ENCODE measurements around the gene MOB3A. TPM values are rescaled to one million over a fixed set of nuclear protein-coding genes. Genes with fewer than 3 reads are reported as not detected.
"Not testable (repeated sequence)": the region's sequence is repeated elsewhere in the genome, so short reads cannot be mapped to it uniquely, and the experiment has no call there.

The MOB3A gene
- total RNA-seq, 1 donor from 2014 or later: 69.2 TPM

GRCh38 chr19:2097203-2097885, 1.2 kb upstream of the MOB3A start:
- H3K27me3 ChIP-seq (ENCODE audit: low read depth): no peaks in the 10 kb centered on the region
- DNase-seq (no peak), ATAC-seq (no peak)
- H3K4me1 ChIP-seq: peaks cover 42% of the 10 kb centered on the region
- TF ChIP-seq, protein P1, sequence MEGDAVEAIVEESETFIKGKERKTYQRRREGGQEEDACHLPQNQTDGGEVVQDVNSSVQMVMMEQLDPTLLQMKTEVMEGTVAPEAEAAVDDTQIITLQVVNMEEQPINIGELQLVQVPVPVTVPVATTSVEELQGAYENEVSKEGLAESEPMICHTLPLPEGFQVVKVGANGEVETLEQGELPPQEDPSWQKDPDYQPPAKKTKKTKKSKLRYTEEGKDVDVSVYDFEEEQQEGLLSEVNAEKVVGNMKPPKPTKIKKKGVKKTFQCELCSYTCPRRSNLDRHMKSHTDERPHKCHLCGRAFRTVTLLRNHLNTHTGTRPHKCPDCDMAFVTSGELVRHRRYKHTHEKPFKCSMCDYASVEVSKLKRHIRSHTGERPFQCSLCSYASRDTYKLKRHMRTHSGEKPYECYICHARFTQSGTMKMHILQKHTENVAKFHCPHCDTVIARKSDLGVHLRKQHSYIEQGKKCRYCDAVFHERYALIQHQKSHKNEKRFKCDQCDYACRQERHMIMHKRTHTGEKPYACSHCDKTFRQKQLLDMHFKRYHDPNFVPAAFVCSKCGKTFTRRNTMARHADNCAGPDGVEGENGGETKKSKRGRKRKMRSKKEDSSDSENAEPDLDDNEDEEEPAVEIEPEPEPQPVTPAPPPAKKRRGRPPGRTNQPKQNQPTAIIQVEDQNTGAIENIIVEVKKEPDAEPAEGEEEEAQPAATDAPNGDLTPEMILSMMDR (IDR thresholded peaks at IDR 0.05): no peak
- peak overlapping the region; percentile 69 for H3K27ac ChIP-seq
- intact Hi-C loops (cut with DNase I): no loop called here
- H3K9me3 ChIP-seq: no peaks in the 10 kb centered on the region
- peak overlapping the region; percentile 54 for H3K4me3 ChIP-seq
- H3K36me3 ChIP-seq: peaks cover 44% of the 10 kb centered on the region

DNA sequence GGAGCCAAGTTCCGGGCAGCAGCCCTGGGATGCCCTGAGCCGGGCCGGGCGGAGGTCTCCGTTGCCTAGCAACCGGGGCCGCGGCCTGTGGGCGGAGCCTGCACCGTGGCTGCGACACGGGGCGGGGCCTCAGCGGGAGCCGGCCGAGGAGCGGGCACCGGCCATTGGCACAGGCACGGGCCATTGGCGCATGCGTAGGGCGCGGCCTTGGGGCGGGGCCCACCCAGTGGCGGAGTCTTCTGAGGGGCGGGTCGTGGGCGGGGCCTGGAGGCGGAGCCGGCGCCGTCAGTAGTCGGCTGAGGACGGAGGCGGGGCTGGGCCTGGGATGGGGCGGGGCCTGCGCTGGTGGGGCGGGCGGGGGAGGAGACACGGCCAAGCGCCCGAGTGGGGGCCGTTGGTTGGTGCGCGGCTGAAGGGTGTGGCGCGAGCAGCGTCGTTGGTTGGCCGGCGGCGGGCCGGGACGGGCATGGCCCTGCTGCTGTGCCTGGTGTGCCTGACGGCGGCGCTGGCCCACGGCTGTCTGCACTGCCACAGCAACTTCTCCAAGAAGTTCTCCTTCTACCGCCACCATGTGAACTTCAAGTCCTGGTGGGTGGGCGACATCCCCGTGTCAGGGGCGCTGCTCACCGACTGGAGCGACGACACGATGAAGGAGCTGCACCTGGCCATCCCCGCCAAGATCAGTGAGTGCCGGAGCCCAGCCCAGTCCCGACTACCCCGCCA, 515 bp upstream of the MOB3A start, which contains the start of gene IZUMO4:
TSS of gene IZUMO4 (plus strand) at position 436 of the 723 bp plus-strand sequence. CDS start at position 467, 31 bp downstream.
- Histone ChIP-seq H3K27me3 (ENCODE audit: low read depth) (no peaks in the 10 kb centered on the region), H3K4me3 (peak within 1 kb of the TSS; percentile 83), H3K9me3 (no peaks in the 10 kb centered on the region), H3K4me1 (peaks cover 49% of the 10 kb centered on the region), H3K27ac (peak within 1 kb of the TSS; percentile 96), H3K36me3 (peaks cover 37% of the 10 kb centered on the region)
- TF ChIP-seq, protein P1 (IDR thresholded peaks at IDR 0.05): peak; percentile 61
- intact Hi-C loops (cut with DNase I): no loop called here
- DNase-seq: peak; percentile 99
- ATAC-seq: peak; percentile 93 to 95

GRCh38 chr19:2091926-2092525, 4.1 kb downstream of the MOB3A start:
- DNase-seq; H3K9me3 ChIP-seq; H3K27me3 ChIP-seq (ENCODE audit: low read depth); intact Hi-C loops (cut with DNase I); ATAC-seq; H3K4me3 ChIP-seq: not testable (repeated sequence)
- peak overlapping the region; percentile 96 for H3K27ac ChIP-seq
- peaks cover 84% of the 10 kb centered on the region for H3K4me1 ChIP-seq
- H3K36me3 ChIP-seq: peaks cover 14% of the 10 kb centered on the region

GRCh38 chr19:2089727-2090053, 6.4 kb downstream of the MOB3A start:
- TF ChIP-seq, protein P1 (IDR thresholded peaks at IDR 0.05): no peak
- Histone ChIP-seq H3K27ac (peak overlapping the region; percentile 76), H3K4me3 (peak overlapping the region; percentile 19), H3K4me1 (peaks cover 91% of the 10 kb centered on the region), H3K36me3 (peaks cover 18% of the 10 kb centered on the region), H3K27me3 (ENCODE audit: low read depth) (no peaks in the 10 kb centered on the region), H3K9me3 (no peaks in the 10 kb centered on the region)
- DNase-seq (no peak), ATAC-seq (no peak)
- intact Hi-C loops (cut with DNase I): no loop called here

GRCh38 chr19:2089001-2089711, 7.0 kb downstream of the MOB3A start:
- intact Hi-C loops (cut with DNase I): no loop called here
- TF ChIP-seq, protein P1 (IDR thresholded peaks at IDR 0.05): no peak
- DNase-seq (no peak), ATAC-seq (no peak)
- Histone ChIP-seq H3K27me3 (ENCODE audit: low read depth) (no peaks in the 10 kb centered on the region), H3K4me1 (peaks cover 85% of the 10 kb centered on the region), H3K27ac (peak overlapping the region; percentile 76), H3K4me3 (no peak overlapping the region), H3K36me3 (peaks cover 23% of the 10 kb centered on the region), H3K9me3 (no peaks in the 10 kb centered on the region)
